Placental pericyte (primary cell): Measurements from ENCODE around the gene PCDHGA6. TPM values are rescaled to one million over a fixed set of nuclear protein-coding genes. Genes with fewer than 3 reads are reported as not detected.

Experiments used
- total RNA-seq: library from RNA; depleted of rRNA; stranded (reverse); fragments of >200 nt; gene quantifications from 2 replicates; pipeline ENCODE4 v1.2.3, GENCODE V29; 2012

PCDHGA6 gene
- 4.3 and 4.8 TPM in 2 replicates for total RNA-seq

DNA sequence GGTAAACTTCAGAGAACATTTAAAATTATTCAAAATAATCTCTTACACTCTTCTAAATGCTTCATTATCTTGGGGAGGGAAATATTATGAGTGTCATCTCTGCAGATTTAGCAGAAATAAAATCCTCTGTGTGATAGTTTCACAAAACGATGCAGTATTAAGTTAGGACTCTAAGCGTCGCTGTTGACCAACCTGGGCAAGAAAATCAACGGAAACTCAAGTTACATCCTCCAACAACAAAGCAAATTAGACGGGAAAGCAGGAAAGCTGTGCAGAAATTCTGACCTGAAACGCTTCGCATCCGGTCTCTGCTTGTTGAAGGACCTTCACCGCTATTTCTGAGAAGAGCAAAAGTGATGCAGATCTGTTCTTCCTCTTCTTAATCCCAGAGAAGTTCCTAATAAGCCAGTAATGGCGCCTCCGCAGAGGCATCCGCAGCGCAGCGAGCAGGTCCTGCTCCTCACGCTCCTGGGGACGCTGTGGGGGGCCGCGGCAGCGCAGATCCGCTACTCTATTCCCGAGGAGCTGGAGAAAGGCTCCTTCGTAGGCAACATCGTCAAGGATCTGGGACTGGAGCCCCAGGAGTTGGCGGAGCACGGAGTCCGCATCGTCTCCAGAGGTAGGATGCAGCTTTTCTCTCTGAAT is at the start of gene PCDHGA6:
Gene PCDHGA6, plus strand, starts transcription at position 219 of the 645 bp plus-strand sequence. Its CDS starts 193 bp downstream, at position 412.

DNA sequence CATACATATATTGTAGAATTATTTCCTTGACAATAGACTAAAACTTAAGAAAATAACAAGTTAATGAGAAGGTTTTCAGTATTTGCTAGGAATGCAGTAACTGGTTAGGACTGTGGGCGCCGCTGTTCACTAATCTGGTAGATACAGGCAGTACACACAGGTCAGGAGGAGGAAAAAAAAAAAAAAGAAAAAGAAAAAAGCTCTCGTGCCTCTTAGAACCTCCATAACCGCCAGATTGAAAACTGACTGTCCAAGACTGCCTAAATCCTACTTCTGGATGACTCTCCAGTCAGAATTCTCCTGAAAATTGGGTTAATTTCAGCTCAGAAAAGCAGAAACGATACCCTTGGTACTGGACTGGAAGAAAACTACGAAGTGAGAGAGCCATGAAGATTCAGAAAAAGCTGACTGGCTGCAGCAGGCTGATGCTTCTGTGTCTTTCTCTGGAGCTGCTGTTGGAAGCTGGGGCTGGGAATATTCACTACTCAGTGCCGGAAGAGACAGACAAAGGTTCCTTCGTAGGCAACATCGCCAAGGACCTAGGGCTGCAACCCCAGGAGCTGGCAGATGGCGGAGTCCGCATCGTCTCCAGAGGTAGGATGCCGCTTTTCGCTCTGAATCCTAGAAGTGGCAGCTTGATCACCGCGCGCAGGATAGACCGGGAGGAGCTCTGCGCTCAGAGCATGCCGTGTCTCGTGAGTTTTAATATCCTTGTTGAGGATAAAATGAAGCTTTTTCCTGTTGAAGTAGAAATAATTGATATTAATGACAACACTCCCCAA is 43.2 kb upstream of the PCDHGA6 start, which contains the start of gene PCDHGA1:
Gene PCDHGA1, plus strand, starts transcription at position 216 of the 782 bp plus-strand sequence.

DNA sequence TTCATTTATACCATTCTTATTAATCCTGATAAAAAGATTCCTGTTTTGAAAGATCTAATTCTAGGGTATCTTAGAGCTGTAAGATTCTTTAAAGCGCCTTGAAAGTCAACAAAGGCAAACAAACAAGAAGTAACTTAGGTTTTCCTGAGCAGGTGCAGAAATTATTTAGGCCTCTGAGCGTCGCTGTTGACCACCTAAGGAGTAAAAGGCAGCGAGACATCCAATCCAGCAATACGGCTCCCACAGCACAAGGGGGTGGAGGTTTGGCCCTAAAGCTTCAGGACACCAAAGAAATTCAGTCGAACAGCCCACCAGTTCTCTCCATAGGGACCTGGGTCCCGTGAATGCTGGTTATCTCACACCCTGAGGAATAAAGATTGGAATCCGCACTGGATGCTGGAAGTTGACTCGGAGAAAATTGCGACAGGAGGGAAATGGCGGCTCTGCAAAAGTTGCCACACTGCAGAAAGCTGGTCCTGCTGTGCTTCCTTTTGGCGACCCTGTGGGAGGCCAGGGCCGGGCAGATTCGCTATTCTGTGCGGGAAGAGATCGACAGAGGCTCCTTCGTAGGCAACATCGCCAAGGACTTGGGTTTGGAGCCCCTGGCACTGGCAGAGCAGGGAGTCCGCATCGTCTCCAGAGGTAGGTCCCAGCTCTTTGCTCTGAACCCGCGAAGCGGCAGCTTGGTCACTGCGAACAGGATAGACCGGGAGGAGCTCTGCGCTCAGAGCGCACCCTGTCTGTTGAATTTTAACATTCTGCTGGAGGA is 35.0 kb upstream of the PCDHGA6 start, which contains the start of gene PCDHGA2:
Gene PCDHGA2, plus strand, starts transcription at position 223 of the 769 bp plus-strand sequence.

DNA sequence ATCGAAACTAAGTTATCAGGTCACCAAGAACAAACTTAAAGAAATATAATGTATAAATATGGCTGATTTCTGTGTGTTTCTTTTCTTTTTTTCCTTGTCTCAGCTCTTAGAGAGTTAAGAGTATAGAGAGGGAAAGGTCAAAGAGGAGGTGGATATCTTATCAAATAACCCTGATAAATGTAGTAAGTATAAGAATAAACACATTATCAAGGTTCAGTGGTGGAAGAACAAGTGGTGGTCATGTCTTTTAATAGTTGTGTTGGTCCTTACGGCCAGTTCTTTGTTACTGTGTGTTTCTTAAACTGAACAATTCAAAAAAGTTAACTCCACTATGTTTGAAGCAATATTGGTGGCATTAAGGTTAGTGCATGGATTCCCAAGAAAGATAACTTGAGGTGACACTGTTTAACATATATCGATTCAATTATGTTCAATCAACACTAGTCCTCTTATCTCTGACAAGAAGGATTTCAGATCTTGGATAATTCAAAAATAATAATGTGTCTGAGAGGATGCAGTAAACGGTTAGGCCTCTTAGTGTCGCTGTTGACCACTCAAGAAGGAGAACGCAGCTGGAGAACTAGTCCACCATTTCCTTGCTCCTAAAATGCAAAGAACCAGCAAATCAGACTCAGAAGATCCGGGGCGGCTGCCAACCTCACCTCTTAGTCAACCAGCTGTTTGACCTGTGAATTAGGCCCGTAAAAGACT is 30.3 kb upstream of the PCDHGA6 start, which contains the start of gene PCDHGA3:
Gene PCDHGA3, plus strand, starts transcription at position 588 of the 711 bp plus-strand sequence. CDS start 205 bp downstream, outside the sequence.

DNA sequence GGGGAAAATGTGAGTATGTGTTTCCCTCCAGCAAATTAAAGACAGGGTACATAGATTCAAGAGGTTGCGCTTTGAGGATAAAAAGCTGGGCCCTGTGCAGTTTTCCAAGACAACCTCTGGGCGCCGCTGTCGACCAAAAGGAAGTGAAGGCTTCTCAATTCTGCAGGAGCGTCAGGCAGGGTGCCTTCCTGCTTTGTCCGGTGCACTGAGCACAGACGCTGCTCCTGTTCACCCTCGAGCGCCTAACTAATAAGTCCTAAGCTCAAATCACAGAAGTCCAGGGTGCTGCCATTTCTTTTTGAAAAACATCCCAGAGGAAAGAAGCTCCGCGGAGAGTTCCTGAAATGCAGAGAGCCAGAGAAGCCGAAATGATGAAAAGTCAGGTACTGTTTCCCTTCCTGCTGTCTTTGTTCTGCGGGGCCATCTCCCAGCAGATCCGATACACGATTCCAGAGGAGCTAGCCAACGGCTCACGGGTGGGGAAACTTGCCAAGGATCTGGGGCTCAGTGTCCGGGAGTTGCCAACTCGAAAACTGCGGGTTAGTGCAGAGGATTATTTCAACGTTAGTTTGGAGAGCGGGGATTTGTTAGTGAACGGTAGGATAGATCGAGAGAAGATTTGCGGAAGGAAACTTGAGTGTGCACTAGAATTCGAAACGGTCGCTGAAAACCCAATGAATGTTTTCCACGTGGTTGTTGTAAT is 23.6 kb upstream of the PCDHGA6 start, which contains the start of gene PCDHGB1:
Gene PCDHGB1, plus strand, starts transcription at position 183 of the 703 bp plus-strand sequence. Its CDS starts 162 bp downstream, at position 345.

DNA sequence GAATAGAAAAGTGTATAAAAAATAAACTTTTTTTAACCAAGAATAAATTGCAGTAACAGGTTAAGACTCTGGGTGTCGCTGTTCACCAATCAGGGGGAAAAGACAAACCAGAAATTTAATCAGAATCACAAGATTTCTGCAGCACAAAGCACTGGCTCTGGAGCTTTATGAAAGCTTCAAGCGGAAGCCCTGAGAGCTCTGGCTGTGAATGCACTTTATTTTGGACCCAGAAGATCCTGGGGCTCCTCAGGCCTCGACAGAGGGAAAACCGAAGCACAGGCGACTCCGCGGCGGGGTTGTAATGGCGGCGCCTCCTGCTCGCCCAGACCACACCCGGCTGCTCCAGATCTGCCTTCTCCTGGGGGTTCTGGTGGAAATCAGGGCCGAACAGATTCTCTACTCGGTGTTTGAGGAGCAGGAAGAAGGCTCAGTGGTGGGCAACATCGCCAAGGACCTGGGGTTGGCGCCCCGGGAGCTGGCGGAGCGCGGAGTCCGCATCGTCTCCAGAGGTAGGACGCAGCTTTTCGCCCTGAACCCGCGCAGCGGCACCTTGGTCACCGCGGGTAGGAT is 18.7 kb upstream of the PCDHGA6 start, which contains the start of gene PCDHGA4:
Gene PCDHGA4, plus strand, starts transcription at position 122 of the 570 bp plus-strand sequence. Its CDS starts 87 bp downstream, at position 209.

DNA sequence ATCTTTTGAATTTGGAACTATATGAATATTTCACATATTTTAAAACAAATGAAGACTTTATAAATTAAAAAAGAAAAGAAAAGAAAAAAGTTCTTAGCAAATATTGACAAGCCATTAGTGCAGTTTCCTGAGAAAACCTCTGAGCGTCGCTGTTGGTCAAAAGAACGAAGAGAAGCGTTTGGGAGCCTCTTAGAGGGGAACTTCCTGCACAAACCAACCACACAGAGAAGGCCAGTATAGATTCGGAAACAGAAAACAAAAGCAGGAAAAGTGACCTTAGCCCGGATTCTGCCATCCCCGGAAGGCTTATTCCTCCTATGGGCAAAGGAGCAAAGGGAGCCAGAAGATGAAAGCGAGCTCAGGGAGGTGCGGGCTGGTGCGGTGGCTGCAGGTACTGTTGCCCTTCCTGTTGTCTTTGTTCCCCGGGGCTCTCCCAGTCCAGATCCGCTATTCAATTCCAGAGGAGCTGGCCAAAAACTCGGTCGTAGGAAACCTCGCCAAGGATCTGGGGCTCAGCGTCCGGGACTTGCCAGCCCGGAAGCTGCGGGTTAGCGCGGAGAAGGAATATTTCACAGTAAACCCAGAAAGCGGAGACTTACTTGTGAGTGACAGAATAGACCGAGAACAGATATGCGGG is 13.8 kb upstream of the PCDHGA6 start, which contains the start of gene PCDHGB2:
Gene PCDHGB2, plus strand, starts transcription at position 205 of the 637 bp plus-strand sequence. Its CDS starts 142 bp downstream, at position 347.

DNA sequence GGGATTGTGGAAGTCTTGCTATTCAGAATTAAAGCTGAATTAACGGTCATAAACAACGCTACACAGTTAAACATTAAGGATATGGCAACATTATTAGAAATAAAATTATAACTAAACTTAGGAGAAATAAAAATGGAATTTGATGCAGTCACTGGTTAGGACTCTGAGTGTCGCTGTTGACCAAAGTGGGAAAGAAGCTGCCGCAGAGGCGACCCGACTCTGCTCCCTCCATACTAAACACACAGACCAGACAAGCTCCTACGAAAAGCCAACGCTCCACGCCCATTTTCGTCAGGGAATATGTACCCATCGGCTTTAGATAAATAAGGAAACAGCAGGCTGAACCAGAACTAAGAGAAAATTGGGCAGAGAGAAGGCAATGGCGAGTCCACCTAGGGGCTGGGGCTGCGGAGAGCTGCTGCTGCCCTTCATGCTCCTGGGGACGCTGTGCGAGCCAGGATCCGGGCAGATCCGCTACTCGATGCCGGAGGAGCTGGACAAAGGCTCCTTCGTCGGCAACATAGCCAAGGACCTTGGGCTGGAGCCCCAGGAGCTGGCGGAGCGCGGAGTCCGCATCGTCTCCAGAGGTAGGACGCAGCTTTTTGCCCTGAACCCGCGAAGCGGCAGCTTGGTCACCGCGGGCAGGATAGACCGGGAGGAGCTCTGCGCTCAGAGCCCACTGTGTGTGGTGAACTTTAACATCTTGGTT is 9.6 kb upstream of the PCDHGA6 start, which contains the start of gene PCDHGA5:
Gene PCDHGA5, plus strand, starts transcription at position 211 of the 709 bp plus-strand sequence. Its CDS starts 169 bp downstream, at position 380.

DNA sequence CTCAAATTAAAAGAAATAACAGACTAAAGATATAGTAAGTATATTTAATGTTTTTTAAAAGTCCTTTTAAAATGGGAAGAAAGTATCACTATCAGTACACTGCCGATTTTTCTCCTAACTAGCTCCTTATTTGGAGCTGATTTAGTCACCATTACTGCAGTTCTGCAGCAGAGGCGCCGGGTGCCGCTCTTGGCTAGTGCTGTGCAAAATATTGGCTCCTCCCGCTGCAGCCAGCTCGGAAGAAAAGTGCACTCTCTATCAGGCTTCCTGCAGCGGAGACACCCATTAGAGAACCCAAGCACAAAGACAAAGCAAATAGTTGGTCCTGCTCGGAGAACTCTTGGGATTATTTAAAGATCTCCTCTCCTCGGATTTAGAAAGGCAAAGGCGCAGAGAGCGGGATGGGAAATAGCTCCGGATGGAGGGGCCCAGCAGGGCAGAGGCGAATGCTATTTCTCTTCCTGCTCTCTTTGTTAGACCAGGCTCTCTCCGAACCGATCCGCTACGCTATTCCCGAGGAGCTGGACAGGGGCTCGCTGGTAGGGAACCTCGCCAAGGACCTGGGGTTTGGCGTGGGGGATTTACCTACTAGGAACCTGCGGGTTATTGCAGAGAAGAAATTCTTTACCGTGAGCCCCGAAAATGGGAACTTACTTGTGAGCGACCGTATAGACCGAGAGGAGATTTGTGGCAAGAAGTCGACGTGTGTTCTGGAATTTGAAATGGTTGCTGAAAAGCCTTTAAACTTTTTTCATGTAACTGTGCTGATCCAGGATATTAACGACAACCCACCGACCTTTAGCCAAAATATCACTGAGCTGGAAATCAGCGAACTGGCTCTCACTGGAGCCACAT is 3.5 kb upstream of the PCDHGA6 start, which contains the start of gene PCDHGB3:
Gene PCDHGB3, plus strand, starts transcription at position 249 of the 855 bp plus-strand sequence. Its CDS starts 153 bp downstream, at position 402.

DNA sequence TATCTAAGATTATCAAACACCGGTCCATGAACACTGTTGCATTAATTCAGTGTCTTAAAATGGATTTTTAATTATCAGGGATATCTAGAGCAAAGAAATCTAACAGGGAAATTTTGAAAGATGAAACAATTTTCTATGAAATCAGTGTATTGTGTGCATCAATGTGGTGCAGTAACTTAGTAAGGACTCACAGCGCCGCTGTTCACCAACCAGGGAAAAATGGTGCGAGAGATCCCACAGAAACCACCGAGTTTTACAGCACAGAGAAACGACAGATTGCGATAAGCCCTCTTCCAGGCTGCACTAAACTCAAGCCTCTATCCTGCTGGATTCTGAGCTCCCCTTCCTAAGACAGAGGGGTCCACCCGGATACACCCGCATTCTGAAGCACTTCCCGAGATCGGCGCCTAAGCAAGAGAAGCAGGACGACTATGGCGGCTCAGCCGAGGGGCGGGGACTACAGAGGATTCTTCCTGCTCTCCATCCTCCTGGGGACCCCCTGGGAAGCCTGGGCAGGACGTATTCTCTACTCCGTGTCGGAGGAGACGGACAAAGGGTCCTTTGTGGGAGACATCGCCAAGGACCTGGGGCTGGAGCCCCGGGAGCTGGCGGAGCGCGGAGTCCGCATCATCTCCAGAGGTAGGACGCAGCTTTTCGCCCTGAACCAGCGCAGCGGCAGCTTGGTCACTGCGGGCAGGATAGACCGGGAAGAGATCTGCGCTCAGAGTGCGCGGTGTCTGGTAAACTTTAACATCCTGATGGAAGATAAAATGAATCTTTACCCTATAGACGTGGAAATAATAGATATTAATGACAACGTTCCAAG is 9.0 kb downstream of the PCDHGA6 start, which contains the start of gene PCDHGA7:
Gene PCDHGA7, plus strand, starts transcription at position 274 of the 826 bp plus-strand sequence. Its CDS starts 158 bp downstream, at position 432.

DNA sequence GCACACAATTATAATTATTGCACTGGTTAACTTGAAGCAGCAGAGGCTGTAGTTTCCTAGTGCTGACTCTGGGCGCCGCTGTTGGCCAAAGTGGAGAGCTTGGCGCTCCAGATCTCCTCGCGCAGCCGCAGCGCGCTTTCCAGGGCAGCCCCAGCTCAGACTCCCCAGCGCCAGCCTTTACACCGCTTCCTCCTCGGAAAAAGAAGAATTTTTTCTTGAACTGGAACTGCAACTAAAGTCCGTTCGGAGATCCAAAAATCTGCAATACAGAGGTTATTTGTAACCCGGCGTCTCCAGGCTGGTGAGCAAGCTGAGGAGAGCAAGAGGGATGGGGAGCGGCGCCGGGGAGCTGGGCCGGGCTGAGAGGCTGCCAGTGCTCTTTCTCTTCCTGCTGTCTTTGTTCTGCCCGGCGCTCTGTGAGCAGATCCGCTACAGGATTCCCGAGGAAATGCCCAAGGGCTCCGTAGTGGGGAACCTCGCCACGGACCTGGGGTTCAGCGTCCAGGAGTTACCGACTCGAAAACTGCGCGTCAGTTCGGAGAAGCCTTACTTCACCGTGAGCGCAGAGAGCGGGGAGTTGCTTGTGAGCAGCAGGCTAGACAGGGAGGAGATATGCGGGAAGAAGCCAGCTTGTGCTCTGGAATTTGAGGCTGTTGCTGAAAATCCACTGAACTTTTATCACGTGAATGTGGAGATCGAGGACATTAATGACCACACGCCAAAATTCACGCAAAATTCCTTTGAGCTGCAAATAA is 14.0 kb downstream of the PCDHGA6 start, which contains the start of gene PCDHGB4:
Gene PCDHGB4, plus strand, starts transcription at position 142 of the 755 bp plus-strand sequence. Its CDS starts 187 bp downstream, at position 329.

DNA sequence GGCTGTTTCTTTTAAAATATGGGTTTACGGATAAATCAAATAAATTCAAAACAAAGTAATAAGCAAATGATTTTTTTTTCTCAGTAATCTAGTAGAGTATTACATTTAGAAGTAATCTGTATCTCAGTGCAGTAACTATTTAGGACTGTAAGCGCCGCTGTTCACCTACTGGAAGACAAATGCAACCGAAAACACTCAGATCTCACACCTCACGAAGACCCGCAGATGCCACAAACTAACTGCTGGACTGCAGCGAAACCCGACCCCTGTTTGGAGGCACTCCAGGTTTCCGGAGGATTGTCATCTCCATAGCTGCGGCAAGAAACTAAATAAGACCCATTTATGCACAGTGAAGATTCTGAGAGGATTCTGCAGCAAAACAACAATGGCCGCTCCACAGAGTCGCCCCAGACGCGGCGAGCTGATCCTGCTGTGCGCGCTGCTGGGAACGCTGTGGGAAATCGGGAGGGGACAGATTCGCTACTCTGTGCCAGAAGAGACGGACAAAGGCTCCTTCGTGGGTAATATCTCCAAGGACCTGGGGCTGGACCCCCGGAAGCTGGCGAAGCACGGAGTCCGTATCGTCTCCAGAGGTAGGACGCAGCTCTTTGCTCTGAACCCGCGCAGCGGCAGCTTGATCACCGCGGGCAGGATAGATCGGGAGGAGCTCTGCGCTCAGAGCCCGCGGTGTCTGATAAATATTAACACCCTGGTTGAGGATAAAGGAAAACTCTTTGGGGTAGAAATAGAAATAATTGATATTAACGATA is 18.9 kb downstream of the PCDHGA6 start, which contains the start of gene PCDHGA8:
Gene PCDHGA8, plus strand, starts transcription at position 205 of the 770 bp plus-strand sequence. Its CDS starts 181 bp downstream, at position 386.

DNA sequence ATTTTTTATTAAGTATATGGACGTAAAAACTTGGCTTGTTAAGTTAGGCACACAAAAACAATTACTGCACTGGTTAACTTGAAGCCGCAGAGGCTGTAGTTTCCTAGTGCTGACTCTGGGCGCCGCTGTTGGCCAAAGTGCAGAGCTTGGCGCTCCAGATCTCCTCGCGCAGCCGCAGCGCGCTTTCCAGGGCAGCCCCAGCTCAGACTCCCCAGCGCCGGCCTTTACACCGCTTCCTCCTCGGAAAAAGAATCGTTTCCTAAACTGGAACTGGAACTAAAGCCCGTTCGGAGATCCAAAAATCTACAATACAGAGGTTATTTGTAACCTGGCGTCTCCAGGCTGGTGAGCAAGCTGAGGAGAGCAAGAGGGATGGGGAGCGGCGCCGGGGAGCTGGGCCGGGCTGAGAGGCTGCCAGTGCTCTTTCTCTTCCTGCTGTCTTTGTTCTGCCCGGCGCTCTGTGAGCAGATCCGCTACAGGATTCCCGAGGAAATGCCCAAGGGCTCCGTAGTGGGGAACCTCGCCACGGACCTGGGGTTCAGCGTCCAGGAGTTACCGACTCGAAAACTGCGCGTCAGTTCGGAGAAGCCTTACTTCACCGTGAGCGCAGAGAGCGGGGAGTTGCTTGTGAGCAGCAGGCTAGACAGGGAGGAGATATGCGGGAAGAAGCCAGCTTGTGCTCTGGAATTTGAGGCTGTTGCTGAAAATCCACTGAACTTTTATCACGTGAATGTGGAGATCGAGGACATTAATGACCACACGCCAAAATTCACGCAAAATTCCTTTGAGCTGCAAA is 24.3 kb downstream of the PCDHGA6 start, which contains the start of gene PCDHGB5:
Gene PCDHGB5, plus strand, starts transcription at position 192 of the 796 bp plus-strand sequence. Its CDS starts 181 bp downstream, at position 373.

